T-helper 2 cell treated with Interferon-gamma antibody and Interleukin-4, amounts not matched to agents 5 μg/mL and 100 μg/mL, for 36 hours (primary cell): ENCODE results near the gene HGFAC.
"Not testable (repeated sequence)": the region's sequence is repeated elsewhere in the genome, so short reads cannot be mapped to it uniquely, and the experiment has no call there.

Experiments
- DNase-seq: peaks from one replicate; pipeline ENCODE4 v3.0.0; 2021; ENCODE audit warnings: low spot score
- H3K27ac Mint-ChIP-seq: one replicate; pipeline ENCODE4 v1.8.0; 2021; ENCODE audit warnings: mild to moderate bottlenecking, mixed read lengths
- H3K27me3 Mint-ChIP-seq: one replicate; pipeline ENCODE4 v1.8.0; 2021; ENCODE audit warnings: low read depth, mixed read lengths
- H3K36me3 Mint-ChIP-seq: one replicate; pipeline ENCODE4 v1.8.0; 2021; ENCODE audit warnings: low read depth, mixed read lengths
- H3K4me1 Mint-ChIP-seq: one replicate; pipeline ENCODE4 v1.8.0; 2021; ENCODE audit warnings: low read depth, mixed read lengths
- H3K4me3 Mint-ChIP-seq: one replicate; pipeline ENCODE4 v1.8.0; 2022; ENCODE audit warnings: mild to moderate bottlenecking, moderate library complexity, mixed read lengths
- H3K9me3 Mint-ChIP-seq: one replicate; pipeline ENCODE4 v1.8.0; 2021; ENCODE audit warnings: mixed read lengths

HGFAC gene

DNA sequence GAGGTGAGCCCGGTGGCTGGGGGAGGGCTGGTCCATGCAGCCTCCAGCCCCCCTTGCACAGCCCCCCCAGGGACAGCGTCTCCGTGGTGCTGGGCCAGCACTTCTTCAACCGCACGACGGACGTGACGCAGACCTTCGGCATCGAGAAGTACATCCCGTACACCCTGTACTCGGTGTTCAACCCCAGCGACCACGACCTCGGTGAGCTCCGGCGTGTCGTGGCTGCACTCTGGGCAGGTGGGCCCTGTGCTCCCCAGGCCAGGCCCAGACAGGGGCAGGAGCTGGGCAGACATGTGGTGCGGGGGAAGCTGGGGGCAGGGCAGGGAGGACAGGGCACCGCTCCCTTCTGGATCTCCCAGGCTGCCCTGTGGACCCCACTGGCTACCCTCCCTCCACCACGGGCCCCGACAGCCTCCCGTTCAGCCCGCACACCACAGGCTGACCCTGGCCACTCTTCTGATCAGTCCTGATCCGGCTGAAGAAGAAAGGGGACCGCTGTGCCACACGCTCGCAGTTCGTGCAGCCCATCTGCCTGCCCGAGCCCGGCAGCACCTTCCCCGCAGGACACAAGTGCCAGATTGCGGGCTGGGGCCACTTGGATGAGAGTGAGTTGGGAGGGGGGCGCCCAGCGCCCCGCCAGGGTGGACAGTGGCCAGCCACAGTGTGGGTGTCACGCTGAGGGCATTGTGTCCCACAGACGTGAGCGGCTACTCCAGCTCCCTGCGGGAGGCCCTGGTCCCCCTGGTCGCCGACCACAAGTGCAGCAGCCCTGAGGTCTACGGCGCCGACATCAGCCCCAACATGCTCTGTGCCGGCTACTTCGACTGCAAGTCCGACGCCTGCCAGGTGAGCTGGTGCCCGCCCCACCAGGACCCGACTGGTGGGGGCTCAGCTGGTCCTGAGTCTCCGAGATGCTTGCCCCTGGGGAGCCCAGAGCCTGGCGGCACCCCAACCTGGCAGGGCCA is 5.9 kb downstream of the HGFAC start:
- H3K9me3 Mint-ChIP-seq: no peaks in the 10 kb centered on the region
- no peak overlapping the region for H3K27ac Mint-ChIP-seq
- H3K27me3 Mint-ChIP-seq: no peaks in the 10 kb centered on the region
- H3K4me1 Mint-ChIP-seq: no peaks in the 10 kb centered on the region
- no peaks in the 10 kb centered on the region for H3K36me3 Mint-ChIP-seq
- H3K4me3 Mint-ChIP-seq: no peak overlapping the region
- no peak for DNase-seq

GRCh38 chr4:3449047-3449573 is 7.3 kb downstream of the HGFAC start:
- Mint-ChIP-seq H3K36me3 (no peaks in the 10 kb centered on the region), H3K27ac (no peak overlapping the region), H3K4me3 (no peak overlapping the region), H3K27me3 (no peaks in the 10 kb centered on the region), H3K9me3 (no peaks in the 10 kb centered on the region), H3K4me1 (no peaks in the 10 kb centered on the region)
- no peak for DNase-seq

GRCh38 chr4:3449574-3450534 is 8.1 kb downstream of the HGFAC start:
- H3K4me1 Mint-ChIP-seq: no peaks in the 10 kb centered on the region
- no peaks in the 10 kb centered on the region for H3K36me3 Mint-ChIP-seq
- no peaks in the 10 kb centered on the region for H3K27me3 Mint-ChIP-seq
- H3K9me3 Mint-ChIP-seq: no peaks in the 10 kb centered on the region
- no peak overlapping the region for H3K27ac Mint-ChIP-seq
- no peak overlapping the region for H3K4me3 Mint-ChIP-seq
- DNase-seq: no peak

GRCh38 chr4:3450643-3451042 is 8.9 kb downstream of the HGFAC start:
- DNase-seq: no peak
- no peaks in the 10 kb centered on the region for H3K4me1 Mint-ChIP-seq
- H3K27me3 Mint-ChIP-seq: peaks cover under 1% of the 10 kb centered on the region
- no peak overlapping the region for H3K4me3 Mint-ChIP-seq
- H3K36me3 Mint-ChIP-seq: no peaks in the 10 kb centered on the region
- H3K27ac Mint-ChIP-seq: no peak overlapping the region
- H3K9me3 Mint-ChIP-seq: peaks cover 8% of the 10 kb centered on the region

DNA sequence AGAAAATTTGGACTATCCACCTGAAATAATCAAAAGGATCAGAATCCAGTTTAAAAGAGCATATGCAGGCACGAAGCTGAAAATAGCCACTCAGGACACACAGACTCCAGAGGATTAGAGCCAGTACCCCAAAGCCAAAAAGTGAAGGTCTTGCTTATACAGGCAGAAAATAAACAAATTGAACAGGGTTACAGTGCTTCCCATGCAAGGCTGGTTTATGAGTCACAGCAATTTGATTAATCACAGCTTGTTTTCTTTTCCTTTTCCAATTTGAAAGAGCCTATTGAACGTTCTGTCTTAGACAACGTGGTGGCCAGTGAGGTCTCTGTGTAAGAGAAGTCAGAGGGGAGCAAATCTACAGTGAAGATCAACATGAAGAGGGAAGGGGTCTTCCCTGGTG is 10.2 kb downstream of the HGFAC start:
- Mint-ChIP-seq H3K9me3 (peaks cover 11% of the 10 kb centered on the region), H3K27me3 (peaks cover 2% of the 10 kb centered on the region), H3K36me3 (no peaks in the 10 kb centered on the region), H3K4me3 (no peak overlapping the region), H3K4me1 (no peaks in the 10 kb centered on the region), H3K27ac (no peak overlapping the region)
- DNase-seq: no peak

DNA sequence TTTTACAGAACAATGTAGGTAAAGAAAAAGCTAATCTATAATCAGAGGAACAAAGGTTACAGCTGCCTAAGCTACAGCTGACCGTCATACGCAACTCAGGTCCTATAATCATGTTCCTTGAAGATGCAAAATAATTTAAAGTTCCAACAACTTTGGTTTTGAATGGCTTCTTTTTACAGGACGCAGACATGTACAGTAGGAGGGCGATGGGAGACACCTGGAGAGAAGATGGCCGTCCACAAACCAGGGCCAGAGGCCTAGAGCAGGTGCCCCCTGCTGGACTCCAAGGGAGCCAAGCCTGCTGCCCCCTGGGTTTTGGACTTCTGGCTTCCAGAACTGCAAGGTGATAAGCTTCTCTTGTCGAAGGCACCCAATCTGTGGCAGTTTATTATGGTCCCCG is 10.6 kb downstream of the HGFAC start:
- no peak overlapping the region for H3K4me3 Mint-ChIP-seq
- H3K9me3 Mint-ChIP-seq: peaks cover 11% of the 10 kb centered on the region
- H3K36me3 Mint-ChIP-seq: no peaks in the 10 kb centered on the region
- H3K27me3 Mint-ChIP-seq: peaks cover 2% of the 10 kb centered on the region
- no peak overlapping the region for H3K27ac Mint-ChIP-seq
- no peak for DNase-seq
- no peaks in the 10 kb centered on the region for H3K4me1 Mint-ChIP-seq

- not testable (repeated sequence) for H3K4me1 Mint-ChIP-seq, H3K27ac Mint-ChIP-seq, H3K36me3 Mint-ChIP-seq, H3K4me3 Mint-ChIP-seq, H3K27me3 Mint-ChIP-seq, DNase-seq
- peaks cover 11% of the 10 kb centered on the region for H3K9me3 Mint-ChIP-seq
Observed at GRCh38 chr4:3455596-3455995, 13.8 kb downstream of the HGFAC start.

DNA sequence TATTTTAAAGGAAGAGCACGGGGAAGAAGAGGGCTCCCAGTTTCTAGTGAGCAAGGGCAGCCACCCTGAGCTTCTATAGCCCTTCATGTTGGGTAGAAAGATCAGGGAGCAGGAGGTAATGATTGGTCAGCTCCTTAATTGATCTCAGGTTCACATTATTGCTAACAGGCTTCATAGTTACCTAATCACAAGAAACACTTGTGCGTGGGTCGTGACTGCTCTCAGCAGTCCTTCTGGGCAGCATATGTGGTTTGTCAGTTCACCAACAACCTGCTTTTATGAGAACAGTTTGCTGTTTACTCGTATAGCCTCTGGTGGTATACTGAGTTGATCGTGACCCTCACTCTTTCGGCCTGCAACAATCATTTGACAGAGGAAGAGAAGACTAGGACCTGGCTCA is 16.6 kb downstream of the HGFAC start:
- Mint-ChIP-seq H3K9me3 (peaks cover 11% of the 10 kb centered on the region), H3K36me3 (no peaks in the 10 kb centered on the region), H3K27ac (no peak overlapping the region), H3K27me3 (peaks cover 12% of the 10 kb centered on the region), H3K4me3 (no peak overlapping the region), H3K4me1 (no peaks in the 10 kb centered on the region)
- no peak for DNase-seq

GRCh38 chr4:3459156-3459555 is 17.4 kb downstream of the HGFAC start:
- not testable (repeated sequence) for H3K4me3 Mint-ChIP-seq, H3K4me1 Mint-ChIP-seq, H3K27ac Mint-ChIP-seq, H3K36me3 Mint-ChIP-seq, DNase-seq
- peaks cover 12% of the 10 kb centered on the region for H3K27me3 Mint-ChIP-seq
- H3K9me3 Mint-ChIP-seq: peaks cover 11% of the 10 kb centered on the region

DNA sequence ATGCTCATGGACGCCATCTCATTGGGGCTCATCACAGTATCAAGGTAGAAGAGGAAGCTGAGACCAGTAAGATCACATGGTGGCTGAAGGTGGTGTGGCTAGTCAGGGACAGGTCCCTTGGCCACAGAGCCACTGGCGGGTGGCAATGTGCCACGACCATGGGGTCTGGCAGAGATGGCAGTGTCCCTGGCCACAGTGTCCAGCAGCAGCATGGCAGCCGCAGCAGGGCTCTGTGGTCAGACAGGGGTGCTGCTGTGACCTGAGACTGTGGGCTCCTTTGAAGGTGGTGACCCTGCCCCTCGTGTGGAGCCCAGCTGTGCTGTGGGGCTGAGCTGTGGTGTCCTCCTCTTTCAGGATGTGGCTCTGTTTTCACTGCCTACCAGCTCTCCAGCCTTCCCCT is 19.2 kb downstream of the HGFAC start:
- Mint-ChIP-seq H3K36me3 (no peaks in the 10 kb centered on the region), H3K4me3 (no peak overlapping the region), H3K9me3 (peaks cover under 1% of the 10 kb centered on the region), H3K27me3 (peaks cover 10% of the 10 kb centered on the region), H3K27ac (no peak overlapping the region), H3K4me1 (no peaks in the 10 kb centered on the region)
- DNase-seq: no peak

DNA sequence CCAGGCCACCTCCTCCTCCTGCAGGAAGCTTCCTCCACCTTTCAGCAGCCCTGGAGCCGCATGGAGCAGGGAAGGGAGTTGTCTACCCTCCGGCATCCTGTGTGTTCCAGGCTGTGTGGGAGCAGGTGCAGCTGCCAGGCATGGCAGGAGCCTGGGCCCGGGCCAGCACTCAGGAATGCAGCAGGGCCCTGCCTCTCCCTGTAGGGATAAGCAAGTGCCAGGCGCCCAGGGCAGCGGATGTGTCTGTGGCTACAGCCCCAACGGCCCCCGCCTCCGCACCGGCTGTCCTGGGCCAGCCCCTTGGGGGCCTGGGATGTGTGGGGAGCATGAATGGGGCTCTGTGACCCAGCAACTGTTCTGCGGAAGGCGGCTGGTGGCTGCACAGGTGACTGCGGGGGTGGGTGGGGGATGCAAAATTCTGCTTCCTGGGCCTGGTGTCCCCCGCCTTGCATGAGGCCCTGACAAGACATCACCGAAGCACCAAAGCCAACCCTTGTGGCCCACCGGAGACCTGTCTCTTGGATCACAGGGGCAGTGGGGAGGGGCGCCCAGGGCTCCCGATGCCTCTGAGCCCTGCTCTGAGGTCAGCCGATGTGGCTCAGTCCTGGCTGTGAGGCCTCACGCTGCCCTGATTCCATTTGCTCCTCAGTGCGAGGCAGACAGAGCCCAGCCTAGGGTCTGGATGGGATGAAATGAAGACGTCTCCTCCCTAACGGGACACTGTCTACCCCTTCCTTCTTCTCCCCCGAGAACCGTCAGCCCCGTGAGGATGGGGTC is 19.9 kb downstream of the HGFAC start:
- no peaks in the 10 kb centered on the region for H3K9me3 Mint-ChIP-seq
- no peak overlapping the region for H3K27ac Mint-ChIP-seq
- peaks cover 10% of the 10 kb centered on the region for H3K27me3 Mint-ChIP-seq
- no peaks in the 10 kb centered on the region for H3K4me1 Mint-ChIP-seq
- H3K36me3 Mint-ChIP-seq: no peaks in the 10 kb centered on the region
- DNase-seq: no peak
- H3K4me3 Mint-ChIP-seq: no peak overlapping the region

GRCh38 chr4:3462321-3462789 is 20.6 kb downstream of the HGFAC start:
- peaks cover 10% of the 10 kb centered on the region for H3K27me3 Mint-ChIP-seq
- H3K36me3 Mint-ChIP-seq: no peaks in the 10 kb centered on the region
- H3K9me3 Mint-ChIP-seq: no peaks in the 10 kb centered on the region
- DNase-seq: no peak
- H3K27ac Mint-ChIP-seq: no peak overlapping the region
- no peak overlapping the region for H3K4me3 Mint-ChIP-seq
- H3K4me1 Mint-ChIP-seq: no peaks in the 10 kb centered on the region

- Mint-ChIP-seq H3K27me3 (peaks cover 10% of the 10 kb centered on the region), H3K9me3 (no peaks in the 10 kb centered on the region), H3K4me3 (no peak within 1 kb of the TSS), H3K27ac (no peak within 1 kb of the TSS), H3K36me3 (no peaks in the 10 kb centered on the region), H3K4me1 (no peaks in the 10 kb centered on the region)
- DNase-seq: no peak
Observed at GRCh38 chr4:3462790-3463415, 21.1 kb downstream of the HGFAC start, which contains the start of gene DOK7. DOK7 (plus strand) TSS chr4:3463306; CDS start chr4:3463376, 70 bp downstream.
